A549 (cell line): Measurements from ENCODE around the gene CD47.

Source experiments
- BHLHE40 ChIP-seq: IDR thresholded peaks from 2 replicates; pipeline ENCODE4 v1.6.1; 2012; ENCODE audit warnings: low read depth, low read length, inconsistent platforms
- CEBPB ChIP-seq, 2 experiments: fragments of >200 bp in 1 of 2; sonication (Bioruptor Twin) in 1 of 2; formaldehyde crosslinking in 1 of 2; IDR thresholded peaks; 2 replicates each; pipeline ENCODE4 v1.6.1; 2012 to 2016
- CTCF ChIP-seq: fragments of >200 bp; sonication (Bioruptor Twin); formaldehyde crosslinking; IDR thresholded peaks from 3 replicates; pipeline ENCODE4 v1.5.1; 2016
- FOXS1 ChIP-seq: fragments of 250-450 bp; sonication (Bioruptor Pico); IDR thresholded peaks from 2 replicates; pipeline ENCODE4 v1.5.0; 2020; ENCODE audit warnings: mild to moderate bottlenecking, moderate library complexity
- HMGXB4 ChIP-seq: fragments of 250-450 bp; sonication (Bioruptor Pico); IDR thresholded peaks from 2 replicates; pipeline ENCODE4 v1.5.0; 2021; ENCODE audit warnings: mild to moderate bottlenecking, moderate library complexity, borderline replicate concordance
- JUNB ChIP-seq: fragments of >200 bp; sonication (Bioruptor Twin); formaldehyde crosslinking; IDR thresholded peaks from 2 replicates; pipeline ENCODE4 v1.6.1; 2016
- KDM1A ChIP-seq: fragments of 200-600 bp; sonication (generic); IDR thresholded peaks from 2 replicates; pipeline ENCODE4 v1.6.1; 2016; ENCODE audit warnings: low read depth, mild to moderate bottlenecking
- MAX ChIP-seq: IDR thresholded peaks from 2 replicates; pipeline ENCODE4 v1.6.1; 2012
- POLR2A ChIP-seq: IDR thresholded peaks from 2 replicates; pipeline ENCODE4 v1.6.1; 2012; ENCODE audit warnings: mild to moderate bottlenecking, low read length
- TP53 ChIP-seq: fragments of 250-450 bp; sonication (Bioruptor Pico); IDR thresholded peaks from 2 replicates; pipeline ENCODE4 v1.5.0; 2021; ENCODE audit warnings: mild to moderate bottlenecking, moderate library complexity
- USF2 ChIP-seq: fragments of 450-650 bp; IDR thresholded peaks from 2 replicates; pipeline ENCODE4 v1.6.1; 2014; ENCODE audit warnings: antibody characterized with exemption

GRCh38 chr3:108088697-108089096, 2.1 kb downstream of the CD47 start:
- no peak for TF ChIP-seq CTCF
- TF ChIP-seq USF2 = no peak
- no peak for TF ChIP-seq KDM1A
- no peak for TF ChIP-seq CEBPB (IDR thresholded peaks at IDR 0.05)
- no peak for TF ChIP-seq HMGXB4 (CRISPR knock-in tag)
- TF ChIP-seq MAX = no peak
- no peak for TF ChIP-seq TP53 (CRISPR knock-in tag)
- TF ChIP-seq POLR2A = no peak
- no peak for TF ChIP-seq BHLHE40
- TF ChIP-seq FOXS1 = no peak
- no peak for TF ChIP-seq JUNB
